ENCODE results near the gene ZNF90.
"Not testable (repeated sequence)": the region's sequence is repeated elsewhere in the genome, so short reads cannot be mapped to it uniquely, and the experiment has no call there.

GRCh38 chr19:20058738-20059137 lies 19.1 kb upstream of the ZNF90 start:
- TF ChIP-seq CTCF, POLR2A (IDR thresholded peaks at IDR 0.05): not testable (repeated sequence)
